Astrocyte (in vitro differentiated cells and primary cell): ENCODE measurements around the gene DAAM2. TPM values are rescaled to one million over a fixed set of nuclear protein-coding genes. Genes with fewer than 3 reads are reported as not detected.

Source experiments
- DNase-seq: peaks from one replicate; pipeline ENCODE4 v3.0.0-alpha.2; 2010; ENCODE audit warnings: low read depth
- FAIRE-seq: peaks from 2 replicates; lab custom pipeline; 2011; peaks lifted over from hg19 to GRCh38; lab: Jason Lieb, UNC
- H2AFZ ChIP-seq: 2 replicates; pipeline ENCODE4 v1.6.0; 2012; ENCODE audit warnings: low read depth, low read length, inconsistent platforms
- H3K27ac ChIP-seq: 2 replicates; pipeline ENCODE4 v1.5.1; 2011; ENCODE audit warnings: low read depth, low read length, inconsistent platforms
- H3K27me3 ChIP-seq: 2 replicates; pipeline ENCODE4 v1.6.0; 2011; ENCODE audit warnings: low read length, inconsistent platforms; ENCODE audit not compliant: insufficient read depth
- H3K36me3 ChIP-seq: 2 replicates; pipeline ENCODE4 v1.5.1; 2011; ENCODE audit warnings: low read length, inconsistent platforms; ENCODE audit not compliant: insufficient read depth
- H3K4me1 ChIP-seq: 2 replicates; pipeline ENCODE4 v1.5.1; 2011; ENCODE audit warnings: low read length, inconsistent platforms; ENCODE audit not compliant: insufficient read depth
- H3K4me2 ChIP-seq: 2 replicates; pipeline ENCODE4 v1.6.0; 2012; ENCODE audit warnings: low read length, inconsistent platforms
- H3K4me3 ChIP-seq: 2 replicates; pipeline ENCODE4 v1.5.1; 2011; ENCODE audit warnings: low read depth, mild to moderate bottlenecking, low read length, inconsistent platforms; ENCODE audit not compliant: insufficient read depth
- H3K79me2 ChIP-seq: 2 replicates; pipeline ENCODE4 v1.6.0; 2012; ENCODE audit warnings: mild to moderate bottlenecking, low read length, inconsistent platforms; ENCODE audit not compliant: insufficient read depth
- H3K9ac ChIP-seq: 2 replicates; pipeline ENCODE4 v1.6.0; 2012; ENCODE audit warnings: mild to moderate bottlenecking, low read length, inconsistent platforms
- H3K9me3 ChIP-seq: 2 replicates; pipeline ENCODE4 v1.5.1; 2012; ENCODE audit warnings: low read depth, mild to moderate bottlenecking, low read length, inconsistent platforms; ENCODE audit not compliant: insufficient read depth
- H4K20me1 ChIP-seq: 2 replicates; pipeline ENCODE4 v1.6.0; 2012; ENCODE audit warnings: low read length, inconsistent platforms; ENCODE audit not compliant: insufficient read depth
- H3K27ac Mint-ChIP-seq: one replicate; pipeline ENCODE4 v1.8.0; 2021; ENCODE audit warnings: mild to moderate bottlenecking, mixed read lengths; ENCODE audit not compliant: unreplicated experiment
- H3K27me3 Mint-ChIP-seq: one replicate; pipeline ENCODE4 v1.8.0; 2021; ENCODE audit warnings: low read depth, mixed read lengths; ENCODE audit not compliant: unreplicated experiment
- H3K36me3 Mint-ChIP-seq: one replicate; pipeline ENCODE4 v1.8.0; 2021; ENCODE audit warnings: low read depth, mixed read lengths; ENCODE audit not compliant: unreplicated experiment
- H3K4me1 Mint-ChIP-seq: one replicate; pipeline ENCODE4 v1.8.0; 2021; ENCODE audit warnings: low read depth, mixed read lengths; ENCODE audit not compliant: unreplicated experiment
- H3K4me3 Mint-ChIP-seq: one replicate; pipeline ENCODE4 v1.8.0; 2021; ENCODE audit warnings: mild to moderate bottlenecking, moderate library complexity, mixed read lengths; ENCODE audit not compliant: unreplicated experiment
- H3K9me3 Mint-ChIP-seq: one replicate; pipeline ENCODE4 v1.8.0; 2021; ENCODE audit warnings: mild to moderate bottlenecking, mixed read lengths; ENCODE audit not compliant: unreplicated experiment
- EZH2 ChIP-seq: IDR thresholded peaks from 2 replicates; pipeline ENCODE4 v1.6.1; 2012; ENCODE audit warnings: mild to moderate bottlenecking, low read length, inconsistent platforms; ENCODE audit not compliant: insufficient read depth
- total RNA-seq: library from RNA; stranded (reverse); gene quantifications from 2 replicates; pipeline ENCODE4 v1.2.1, GENCODE V29; 2021
- TF ChIP-seq, protein P1 (sequence below): IDR thresholded peaks from 2 replicates; pipeline ENCODE4 v1.5.1; 2011; ENCODE audit warnings: low read depth, mild to moderate bottlenecking, inconsistent platforms, low read length, moderate library complexity; ENCODE audit not compliant: insufficient read depth

DAAM2 gene
- total RNA-seq, 1 donor from 2014 or later: 38.4 TPM

DNA sequence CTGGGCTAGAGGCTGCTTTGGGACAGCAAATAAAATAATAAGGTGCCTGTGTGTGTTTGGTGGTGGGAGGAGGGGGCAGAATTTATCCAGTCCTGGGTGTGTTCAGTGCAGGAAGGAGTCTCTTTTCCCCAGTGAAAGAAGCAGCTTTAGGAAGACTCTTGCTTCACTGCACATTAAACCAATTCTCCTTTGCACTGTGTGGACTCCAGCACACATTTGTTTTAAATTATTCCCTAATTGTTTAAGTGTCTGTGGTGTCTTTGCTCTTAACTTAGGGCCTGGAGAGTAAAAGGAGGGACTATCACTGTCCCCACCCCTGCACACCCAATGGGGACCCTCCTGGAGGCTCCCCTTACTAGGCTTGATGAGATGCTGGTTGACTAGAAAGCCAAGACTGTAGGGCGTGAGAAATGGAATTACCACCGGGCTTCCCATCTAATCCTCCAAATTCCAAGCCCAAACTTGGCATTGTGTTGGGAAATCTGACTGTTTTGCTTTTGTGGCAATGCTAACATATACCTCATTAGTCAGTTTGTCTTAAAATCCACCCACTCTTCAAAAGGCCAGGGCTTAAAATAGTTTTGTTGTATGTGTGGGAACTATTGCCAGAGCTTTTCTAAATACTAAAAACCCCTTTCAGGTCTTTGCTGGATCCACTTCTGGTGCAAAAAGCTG, 13.5 kb upstream of the DAAM2 start:
- H3K27ac Mint-ChIP-seq: no peak overlapping the region
- no peaks in the 10 kb centered on the region for H4K20me1 ChIP-seq
- H3K27ac ChIP-seq: no peak overlapping the region
- no peak overlapping the region for H3K4me2 ChIP-seq
- FAIRE-seq (no peak), DNase-seq (no peak)
- H3K9ac ChIP-seq: no peak overlapping the region
- no peaks in the 10 kb centered on the region for H3K9me3 Mint-ChIP-seq
- peaks cover 2% of the 10 kb centered on the region for H3K36me3 Mint-ChIP-seq
- no peaks in the 10 kb centered on the region for H3K36me3 ChIP-seq
- H2AFZ ChIP-seq: no peak overlapping the region
- no peak for TF ChIP-seq EZH2
- TF ChIP-seq, protein P1, sequence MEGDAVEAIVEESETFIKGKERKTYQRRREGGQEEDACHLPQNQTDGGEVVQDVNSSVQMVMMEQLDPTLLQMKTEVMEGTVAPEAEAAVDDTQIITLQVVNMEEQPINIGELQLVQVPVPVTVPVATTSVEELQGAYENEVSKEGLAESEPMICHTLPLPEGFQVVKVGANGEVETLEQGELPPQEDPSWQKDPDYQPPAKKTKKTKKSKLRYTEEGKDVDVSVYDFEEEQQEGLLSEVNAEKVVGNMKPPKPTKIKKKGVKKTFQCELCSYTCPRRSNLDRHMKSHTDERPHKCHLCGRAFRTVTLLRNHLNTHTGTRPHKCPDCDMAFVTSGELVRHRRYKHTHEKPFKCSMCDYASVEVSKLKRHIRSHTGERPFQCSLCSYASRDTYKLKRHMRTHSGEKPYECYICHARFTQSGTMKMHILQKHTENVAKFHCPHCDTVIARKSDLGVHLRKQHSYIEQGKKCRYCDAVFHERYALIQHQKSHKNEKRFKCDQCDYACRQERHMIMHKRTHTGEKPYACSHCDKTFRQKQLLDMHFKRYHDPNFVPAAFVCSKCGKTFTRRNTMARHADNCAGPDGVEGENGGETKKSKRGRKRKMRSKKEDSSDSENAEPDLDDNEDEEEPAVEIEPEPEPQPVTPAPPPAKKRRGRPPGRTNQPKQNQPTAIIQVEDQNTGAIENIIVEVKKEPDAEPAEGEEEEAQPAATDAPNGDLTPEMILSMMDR: no peak
- H3K4me1 Mint-ChIP-seq: peaks cover 5% of the 10 kb centered on the region
- H3K4me3 Mint-ChIP-seq: no peak overlapping the region
- H3K27me3 ChIP-seq: no peaks in the 10 kb centered on the region
- no peaks in the 10 kb centered on the region for H3K9me3 ChIP-seq
- H3K79me2 ChIP-seq: no peaks in the 10 kb centered on the region
- no peak overlapping the region for H3K4me3 ChIP-seq
- H3K27me3 Mint-ChIP-seq: no peaks in the 10 kb centered on the region
- no peaks in the 10 kb centered on the region for H3K4me1 ChIP-seq

DNA sequence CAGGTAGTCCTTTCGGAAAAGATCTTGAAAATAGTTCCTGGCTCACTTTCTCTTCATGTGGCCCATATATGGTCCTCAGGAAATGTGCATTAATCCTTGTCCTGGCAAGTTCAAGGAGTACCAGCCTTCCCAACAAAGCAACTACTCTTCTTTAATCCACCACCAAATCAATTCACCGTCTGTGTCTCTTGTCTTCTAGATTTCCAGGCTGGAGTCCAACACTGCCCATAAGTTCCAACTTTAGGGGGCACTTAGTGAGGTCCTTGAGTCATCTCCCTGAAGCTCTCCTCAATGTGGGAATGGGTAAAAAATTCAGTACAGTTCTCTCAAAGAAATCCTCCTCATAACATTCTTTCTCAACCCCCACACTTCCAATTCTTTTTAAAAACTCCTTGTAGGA, 6.9 kb upstream of the DAAM2 start:
- no peaks in the 10 kb centered on the region for H3K36me3 Mint-ChIP-seq
- no peak for FAIRE-seq
- no peaks in the 10 kb centered on the region for H3K27me3 Mint-ChIP-seq
- no peak for DNase-seq
- no peaks in the 10 kb centered on the region for H3K4me1 ChIP-seq
- H2AFZ ChIP-seq: no peak overlapping the region
- no peaks in the 10 kb centered on the region for H3K9me3 ChIP-seq
- H3K4me1 Mint-ChIP-seq: peaks cover 10% of the 10 kb centered on the region
- no peaks in the 10 kb centered on the region for H3K27me3 ChIP-seq
- TF ChIP-seq EZH2: no peak
- TF ChIP-seq, protein P1: no peak
- no peak overlapping the region for H3K4me3 ChIP-seq
- no peaks in the 10 kb centered on the region for H3K79me2 ChIP-seq
- H3K36me3 ChIP-seq: no peaks in the 10 kb centered on the region
- H3K27ac Mint-ChIP-seq: no peak overlapping the region
- no peak overlapping the region for H3K27ac ChIP-seq
- H3K4me2 ChIP-seq: no peak overlapping the region
- H3K9me3 Mint-ChIP-seq: no peaks in the 10 kb centered on the region
- H3K9ac ChIP-seq: no peak overlapping the region
- no peak overlapping the region for H3K4me3 Mint-ChIP-seq
- no peaks in the 10 kb centered on the region for H4K20me1 ChIP-seq

DNA sequence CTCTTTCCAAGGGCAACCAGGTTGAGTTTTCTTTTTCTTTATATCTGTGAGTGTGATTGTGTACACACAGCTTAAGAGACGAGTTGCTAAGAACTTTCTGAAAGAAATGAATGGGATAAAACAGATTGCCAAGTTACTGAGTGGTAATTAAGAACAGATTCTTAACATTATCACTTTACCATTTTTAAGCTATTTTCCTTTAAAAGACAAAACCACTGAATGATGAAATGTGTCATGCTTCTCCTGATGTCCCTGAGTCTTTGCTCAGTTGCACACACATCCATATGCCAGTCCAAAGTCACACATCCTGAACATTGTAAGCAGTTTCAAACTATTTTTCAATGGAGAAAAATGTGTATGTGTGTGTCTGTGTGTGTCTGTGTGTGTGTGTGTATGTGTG, 5.5 kb upstream of the DAAM2 start:
- Histone ChIP-seq H3K4me1 (no peaks in the 10 kb centered on the region), H3K4me3 (no peak overlapping the region), H3K27me3 (no peaks in the 10 kb centered on the region), H4K20me1 (no peaks in the 10 kb centered on the region), H3K27ac (no peak overlapping the region), H2AFZ (no peak overlapping the region), H3K4me2 (no peak overlapping the region), H3K36me3 (no peaks in the 10 kb centered on the region), H3K9ac (no peak overlapping the region), H3K79me2 (no peaks in the 10 kb centered on the region), H3K9me3 (no peaks in the 10 kb centered on the region)
- Mint-ChIP-seq H3K4me1 (peaks cover 15% of the 10 kb centered on the region), H3K4me3 (no peak overlapping the region), H3K9me3 (no peaks in the 10 kb centered on the region), H3K27me3 (no peaks in the 10 kb centered on the region), H3K27ac (no peak overlapping the region), H3K36me3 (no peaks in the 10 kb centered on the region)
- DNase-seq (no peak), FAIRE-seq (no peak)
- no peak for TF ChIP-seq EZH2
- TF ChIP-seq, protein P1: no peak
